HEK293 (cell line): ENCODE data around the gene SLC7A14.

ENCODE experiments used
- CTCF ChIA-PET: fragments of 350-600 bp; formaldehyde crosslinking; extraction: SDS; loops from one replicate; lab custom pipeline; 2021; ENCODE audit warnings: antibody characterized with exemption; lab: Yijun Ruan, JAX
- POLR2A ChIA-PET: fragments of 300-600 bp; formaldehyde crosslinking; extraction: SDS; loops from one replicate; lab custom pipeline; 2020; ENCODE audit warnings: antibody characterized with exemption, inconsistent platforms; lab: Yijun Ruan, JAX
- H3K27ac ChIP-seq: fragments of 200-500 bp; sonication (Bioruptor generic); 2 replicates; pipeline ENCODE4 v1.5.1; 2014; ENCODE audit warnings: low read depth, low read length, control low read depth, inconsistent platforms; ENCODE audit errors: extremely low read depth
- H3K36me3 ChIP-seq, 2 experiments: fragments of 200-500 bp in 1 of 2; sonication (Bioruptor generic) in 1 of 2; 1 replicate in 1 of 2; 2 replicates in 1 of 2; pipeline ENCODE4 v1.5.1; 2014 to 2017; ENCODE audit warnings: inconsistent platforms in 2 of 2, low read length in 2 of 2; ENCODE audit not compliant: control insufficient read depth in 2 of 2, insufficient read depth in 1 of 2
- H3K4me1 ChIP-seq: fragments of 200-500 bp; sonication (Bioruptor generic); 2 replicates; pipeline ENCODE4 v1.5.1; 2014; ENCODE audit warnings: mild to moderate bottlenecking, low read length, inconsistent platforms; ENCODE audit not compliant: control insufficient read depth, insufficient read depth
- H3K4me3 ChIP-seq: 2 replicates; pipeline ENCODE4 v1.5.1; 2011; ENCODE audit warnings: low read depth, mild to moderate bottlenecking, control low read depth, low read length, moderate library complexity
- H3K9me3 ChIP-seq: fragments of 200-500 bp; sonication (Bioruptor generic); 2 replicates; pipeline ENCODE4 v1.5.1; 2014; ENCODE audit warnings: low read depth, low read length, inconsistent platforms; ENCODE audit not compliant: control insufficient read depth, insufficient read depth
- GLIS2 ChIP-seq: fragments of 450-650 bp; formaldehyde crosslinking; IDR thresholded peaks from 2 replicates; pipeline ENCODE4 v1.5.1; 2016; ENCODE audit warnings: missing biosample characterization, missing genetic modification characterization
- HOXA7 ChIP-seq: sonication (generic); formaldehyde crosslinking; IDR thresholded peaks from 2 replicates; pipeline ENCODE4 v1.8.1; 2022; ENCODE audit warnings: missing genetic modification reagents, borderline replicate concordance
- KLF8 ChIP-seq: fragments of 450-650 bp; formaldehyde crosslinking; IDR thresholded peaks from 2 replicates; pipeline ENCODE4 v1.5.1; 2016; ENCODE audit warnings: missing biosample characterization, missing genetic modification characterization
- PATZ1 ChIP-seq: fragments of 450-650 bp; formaldehyde crosslinking; IDR thresholded peaks from 2 replicates; pipeline ENCODE4 v1.5.1; 2016; ENCODE audit warnings: missing biosample characterization, missing genetic modification characterization
- PRDM6 ChIP-seq: fragments of 450-650 bp; formaldehyde crosslinking; IDR thresholded peaks from 2 replicates; pipeline ENCODE4 v1.5.1; 2017; ENCODE audit warnings: missing biosample characterization, missing genetic modification characterization
- REST ChIP-seq: fragments of 450-650 bp; formaldehyde crosslinking; IDR thresholded peaks from 2 replicates; pipeline ENCODE4 v1.5.1; 2016; ENCODE audit warnings: missing biosample characterization, missing genetic modification characterization
- TRIM28 ChIP-seq: IDR thresholded peaks from 2 replicates; pipeline ENCODE4 v1.6.1; 2011; ENCODE audit warnings: low read length, control low read depth, borderline replicate concordance
- ZBTB20 ChIP-seq: fragments of 450-650 bp; formaldehyde crosslinking; IDR thresholded peaks from 2 replicates; pipeline ENCODE4 v1.5.1; 2016; ENCODE audit warnings: missing biosample characterization, missing genetic modification characterization
- ZBTB6 ChIP-seq: fragments of 450-650 bp; formaldehyde crosslinking; IDR thresholded peaks from 2 replicates; pipeline ENCODE4 v1.5.1; 2017; ENCODE audit warnings: missing biosample characterization, missing genetic modification characterization
- ZFHX2 ChIP-seq: fragments of 450-650 bp; formaldehyde crosslinking; conservative IDR thresholded peaks from 2 replicates; pipeline ENCODE4 v1.5.1; 2016; ENCODE audit warnings: missing biosample characterization, missing genetic modification characterization
- ZFP3 ChIP-seq: fragments of 450-650 bp; formaldehyde crosslinking; IDR thresholded peaks from 2 replicates; pipeline ENCODE4 v1.5.1; 2016; ENCODE audit warnings: low read depth, missing biosample characterization, missing genetic modification characterization
- ZNF112 ChIP-seq: fragments of 450-650 bp; formaldehyde crosslinking; IDR thresholded peaks from 2 replicates; pipeline ENCODE4 v1.5.0; 2017; ENCODE audit warnings: missing biosample characterization, missing genetic modification characterization
- ZNF138 ChIP-seq: fragments of 450-650 bp; formaldehyde crosslinking; IDR thresholded peaks from 2 replicates; pipeline ENCODE4 v1.5.1; 2016; ENCODE audit warnings: missing biosample characterization, missing genetic modification characterization, borderline replicate concordance
- ZNF335 ChIP-seq: fragments of 450-650 bp; formaldehyde crosslinking; conservative IDR thresholded peaks from 2 replicates; pipeline ENCODE4 v1.5.1; 2016; ENCODE audit warnings: missing biosample characterization, missing genetic modification characterization
- ZNF350 ChIP-seq: fragments of 450-650 bp; formaldehyde crosslinking; IDR thresholded peaks from 2 replicates; pipeline ENCODE4 v1.5.0; 2017; ENCODE audit warnings: missing biosample characterization, mild to moderate bottlenecking, missing genetic modification characterization
- ZNF366 ChIP-seq: fragments of 450-650 bp; formaldehyde crosslinking; conservative IDR thresholded peaks from 2 replicates; pipeline ENCODE4 v1.5.1; 2016; ENCODE audit warnings: missing biosample characterization, missing genetic modification characterization
- ZNF510 ChIP-seq: fragments of 450-650 bp; formaldehyde crosslinking; IDR thresholded peaks from 2 replicates; pipeline ENCODE4 v1.5.1; 2018; ENCODE audit warnings: mild to moderate bottlenecking, missing genetic modification characterization, missing biosample characterization; ENCODE audit not compliant: insufficient replicate concordance
- ZNF560 ChIP-seq: fragments of 450-650 bp; formaldehyde crosslinking; IDR thresholded peaks from 2 replicates; pipeline ENCODE4 v1.5.1; 2017; ENCODE audit warnings: missing biosample characterization, missing genetic modification characterization, borderline replicate concordance
- ZNF677 ChIP-seq: fragments of 450-650 bp; IDR thresholded peaks from 2 replicates; pipeline ENCODE4 v1.5.0; 2018; ENCODE audit warnings: missing biosample characterization, mild to moderate bottlenecking, missing genetic modification characterization, moderate library complexity
- ZNF76 ChIP-seq: fragments of 450-650 bp; formaldehyde crosslinking; IDR thresholded peaks from 2 replicates; pipeline ENCODE4; 2016; ENCODE audit warnings: low read depth, missing biosample characterization, missing genetic modification characterization, borderline replicate concordance
- ZNF830 ChIP-seq: fragments of 450-650 bp; IDR thresholded peaks from 2 replicates; pipeline ENCODE4 v1.5.0; 2018; ENCODE audit warnings: missing biosample characterization, missing genetic modification characterization, low read depth, mild to moderate bottlenecking, moderate library complexity
- ZNF837 ChIP-seq: fragments of 450-650 bp; formaldehyde crosslinking; IDR thresholded peaks from 2 replicates; pipeline ENCODE4 v1.5.1; 2016; ENCODE audit warnings: missing biosample characterization, missing genetic modification characterization
- ZSCAN18 ChIP-seq: fragments of 450-650 bp; formaldehyde crosslinking; IDR thresholded peaks from 2 replicates; pipeline ENCODE4 v1.5.1; 2016; ENCODE audit warnings: missing biosample characterization, missing genetic modification characterization

SLC7A14 gene

GRCh38 chr3:170458285-170458684, 127.6 kb downstream of the SLC7A14 start:
- CTCF ChIA-PET = interaction anchor here (1.2 kb wide), 1 partner anchor 45 kb away, joined by 4 read pairs; no protein-coding TSS in a partner anchor
- TF ChIP-seq ZNF560 (tag by site-specific recombination) (no peak), ZNF350 (tag by site-specific recombination) (no peak), ZNF837 (tag by site-specific recombination) (no peak), ZNF112 (tag by site-specific recombination) (no peak)

GRCh38 chr3:170454509-170454908, 131.4 kb downstream of the SLC7A14 start:
- TF ChIP-seq ZNF138 (no peak), ZBTB20 (tag by site-specific recombination) (no peak), ZSCAN18 (no peak)
- H3K36me3 ChIP-seq = no peaks in the 10 kb centered on the region
- CTCF ChIA-PET = no interaction called here
- H3K4me3 ChIP-seq = no peak overlapping the region
- H3K4me1 ChIP-seq = no peaks in the 10 kb centered on the region
- no peaks in the 10 kb centered on the region for H3K9me3 ChIP-seq
- no peak overlapping the region for H3K27ac ChIP-seq
- POLR2A ChIA-PET = no interaction called here

More at GRCh38 chr3:170458285-170458684, 127.6 kb downstream of the SLC7A14 start:
- Histone ChIP-seq H3K36me3 (no peaks in the 10 kb centered on the region), H3K4me3 (no peak overlapping the region), H3K4me1 (no peaks in the 10 kb centered on the region), H3K9me3 (no peaks in the 10 kb centered on the region), H3K27ac (no peak overlapping the region)
- POLR2A ChIA-PET = no interaction called here

- Histone ChIP-seq H3K4me1 (no peaks in the 10 kb centered on the region), H3K36me3 (no peaks in the 10 kb centered on the region), H3K27ac (no peak overlapping the region), H3K4me3 (no peak overlapping the region), H3K9me3 (no peaks in the 10 kb centered on the region)
- ChIA-PET POLR2A (no interaction called here), CTCF (interaction anchor here (0.7 to 1.0 kb wide), 2 partner anchors 50 to 354 kb away, joined by 3 to 5 read pairs; no protein-coding TSS in a partner anchor)
- no peak for TF ChIP-seq ZFHX2 (tag by site-specific recombination)
- no peak for TF ChIP-seq HOXA7 (CRISPR knock-in tag)
- no peak for TF ChIP-seq PRDM6 (tag by site-specific recombination)
- no peak for TF ChIP-seq ZNF510 (tag by site-specific recombination)
- TF ChIP-seq KLF8 = no peak
- no peak for TF ChIP-seq ZNF830 (tag by site-specific recombination)
- TF ChIP-seq ZNF677 (tag by site-specific recombination) = no peak
- TF ChIP-seq ZNF335 (tag by site-specific recombination) = no peak
- no peak for TF ChIP-seq ZNF76 (tag by site-specific recombination)
- no peak for TF ChIP-seq ZNF366 (tag by site-specific recombination)
- TF ChIP-seq TRIM28 = no peak
- TF ChIP-seq PATZ1 (tag by site-specific recombination) = no peak
- TF ChIP-seq GLIS2 (tag by site-specific recombination) = no peak
- no peak for TF ChIP-seq ZBTB6
- no peak for TF ChIP-seq ZFP3
- TF ChIP-seq REST (tag by site-specific recombination) = no peak
These were observed 135.8 kb downstream of the SLC7A14 start for GRCh38 chr3:170450039-170450438.
